Eye (tissue), 1 donor: Measurements from ENCODE around the gene ACVR2B.
A peak's percentile ranks its signal among the peaks of the same experiment; 100 is the strongest.
"Not testable (repeated sequence)": the region's sequence is repeated elsewhere in the genome, so short reads cannot be mapped to it uniquely, and the experiment has no call there.

ENCODE experiments used
- DNase-seq: peaks from one replicate; pipeline ENCODE4 v3.0.0-alpha.2; 2015

ACVR2B gene

GRCh38 chr3:38453075-38453912 is at the start of gene ACVR2B:
Gene ACVR2B, plus strand, starts transcription at chr3:38453890. Its CDS starts 433 bp downstream, at chr3:38454323.
- DNase-seq, result peak; percentile 95

- no peak for DNase-seq
Measured at GRCh38 chr3:38404286-38404685, 49.4 kb upstream of the ACVR2B start.

GRCh38 chr3:38411591-38411990 is 42.1 kb upstream of the ACVR2B start:
- DNase-seq, result no peak

- not testable (repeated sequence) for DNase-seq
Measured at GRCh38 chr3:38420758-38421157, 32.9 kb upstream of the ACVR2B start.

DNA sequence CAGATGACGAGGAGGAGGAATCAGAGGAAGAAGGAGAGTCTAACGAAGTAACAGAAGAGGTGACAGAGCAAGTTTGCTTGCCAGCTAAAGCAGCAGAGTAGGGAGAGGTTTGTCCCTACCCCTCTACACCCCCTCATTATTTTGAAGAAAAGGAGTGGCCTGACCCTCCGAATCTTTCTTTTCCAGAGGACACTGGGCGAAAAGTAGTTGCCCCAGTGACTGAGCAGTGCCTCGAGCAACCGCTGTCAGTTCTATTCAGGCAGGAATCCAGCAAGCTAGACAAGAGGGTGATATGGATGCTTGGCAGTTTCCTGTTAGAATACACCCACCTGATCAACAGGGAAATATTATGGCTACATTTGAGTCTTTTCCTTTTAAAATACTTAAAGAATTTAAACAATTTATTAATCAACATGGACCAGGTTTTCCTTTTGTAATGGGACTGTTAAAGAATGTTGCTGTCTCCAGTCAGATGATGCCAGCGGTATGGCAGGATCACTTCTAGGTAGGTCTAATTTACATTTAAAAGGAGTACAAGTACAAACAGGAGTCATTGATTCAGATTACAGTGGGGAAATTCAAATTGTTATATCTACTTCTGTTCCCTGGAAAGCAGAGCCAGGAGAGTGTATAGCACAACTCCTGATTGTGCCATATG is 31.9 kb upstream of the ACVR2B start:
- no peak for DNase-seq

- not testable (repeated sequence) for DNase-seq
Measured at GRCh38 chr3:38426798-38427426, 26.8 kb upstream of the ACVR2B start.

GRCh38 chr3:38432871-38433658 is 20.6 kb upstream of the ACVR2B start:
- DNase-seq, result not testable (repeated sequence)

- DNase-seq, result not testable (repeated sequence)
Measured at GRCh38 chr3:38433661-38434060, 20.0 kb upstream of the ACVR2B start.

DNA sequence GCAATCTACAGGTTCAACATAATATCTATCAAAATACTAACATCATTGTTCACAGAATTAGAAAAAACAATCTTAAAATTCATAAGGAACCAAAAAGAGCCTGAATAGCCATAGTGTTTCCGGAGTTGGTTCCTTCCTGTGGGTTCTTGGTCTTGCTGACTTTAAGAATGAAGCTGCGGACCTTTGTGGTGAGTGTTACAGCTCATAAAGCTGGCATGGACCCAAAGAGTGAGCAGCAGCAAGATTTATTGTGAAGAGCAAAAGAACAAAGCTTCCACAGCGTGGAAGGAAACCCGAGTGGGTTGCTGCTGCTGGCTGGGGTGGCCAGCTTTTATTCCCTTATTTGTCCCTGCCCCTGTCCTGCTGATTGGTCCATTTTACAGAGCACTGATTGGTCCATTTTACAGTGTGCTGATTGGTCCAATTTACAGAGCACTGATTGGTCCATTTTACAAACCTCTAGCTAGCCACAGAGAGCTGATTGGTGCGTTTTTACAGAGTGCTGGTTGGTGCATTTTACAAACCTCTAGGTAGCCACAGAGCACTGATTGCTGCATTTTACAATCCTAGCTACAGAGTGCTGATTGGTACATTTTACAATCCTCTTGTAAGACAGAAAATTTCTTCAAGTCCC is 15.1 kb upstream of the ACVR2B start:
- not testable (repeated sequence) for DNase-seq

DNA sequence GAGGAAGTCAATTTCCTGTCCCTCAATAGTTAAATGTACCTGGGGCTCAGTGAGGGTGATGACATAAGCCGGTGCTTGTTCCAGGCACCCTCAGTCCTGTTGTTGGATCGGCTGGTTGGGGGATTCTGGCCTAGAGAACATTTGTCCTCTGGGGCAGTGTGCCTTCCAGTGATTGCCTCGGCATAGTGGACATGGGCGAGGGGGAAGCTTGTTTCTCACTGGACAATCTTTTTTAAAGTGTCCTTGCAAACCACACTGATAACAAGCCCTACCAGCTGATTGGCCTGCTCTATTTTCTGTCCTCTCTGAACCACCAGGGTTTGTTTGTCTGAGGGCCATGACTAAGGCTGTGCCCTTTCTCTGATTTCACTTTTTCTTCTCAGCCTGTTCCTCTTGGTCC is 10.5 kb upstream of the ACVR2B start:
- DNase-seq, result not testable (repeated sequence)

GRCh38 chr3:38446085-38446686 is 7.5 kb upstream of the ACVR2B start:
- DNase-seq, result no peak

- no peak for DNase-seq
Measured at GRCh38 chr3:38446812-38447211, 6.9 kb upstream of the ACVR2B start.

GRCh38 chr3:38450853-38451252 is 2.8 kb upstream of the ACVR2B start:
- no peak for DNase-seq

DNA sequence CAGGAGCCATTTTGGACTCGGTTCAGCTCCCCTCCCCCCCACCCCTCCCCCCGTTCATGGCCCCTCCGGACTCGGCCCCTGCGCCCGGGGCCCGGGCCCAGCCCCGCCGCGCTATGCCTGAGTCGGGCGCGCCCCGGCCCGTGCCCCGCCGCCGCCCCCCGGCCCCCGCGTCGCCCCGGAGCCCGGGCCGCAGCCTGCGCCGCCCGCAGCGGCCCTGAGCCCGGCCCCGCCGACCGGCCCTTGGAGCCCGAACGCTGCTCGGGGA is 155 bp downstream of the ACVR2B start:
- no peak for DNase-seq

GRCh38 chr3:38454178-38454883 is 641 bp downstream of the ACVR2B start:
- peak; percentile 74 for DNase-seq

DNA sequence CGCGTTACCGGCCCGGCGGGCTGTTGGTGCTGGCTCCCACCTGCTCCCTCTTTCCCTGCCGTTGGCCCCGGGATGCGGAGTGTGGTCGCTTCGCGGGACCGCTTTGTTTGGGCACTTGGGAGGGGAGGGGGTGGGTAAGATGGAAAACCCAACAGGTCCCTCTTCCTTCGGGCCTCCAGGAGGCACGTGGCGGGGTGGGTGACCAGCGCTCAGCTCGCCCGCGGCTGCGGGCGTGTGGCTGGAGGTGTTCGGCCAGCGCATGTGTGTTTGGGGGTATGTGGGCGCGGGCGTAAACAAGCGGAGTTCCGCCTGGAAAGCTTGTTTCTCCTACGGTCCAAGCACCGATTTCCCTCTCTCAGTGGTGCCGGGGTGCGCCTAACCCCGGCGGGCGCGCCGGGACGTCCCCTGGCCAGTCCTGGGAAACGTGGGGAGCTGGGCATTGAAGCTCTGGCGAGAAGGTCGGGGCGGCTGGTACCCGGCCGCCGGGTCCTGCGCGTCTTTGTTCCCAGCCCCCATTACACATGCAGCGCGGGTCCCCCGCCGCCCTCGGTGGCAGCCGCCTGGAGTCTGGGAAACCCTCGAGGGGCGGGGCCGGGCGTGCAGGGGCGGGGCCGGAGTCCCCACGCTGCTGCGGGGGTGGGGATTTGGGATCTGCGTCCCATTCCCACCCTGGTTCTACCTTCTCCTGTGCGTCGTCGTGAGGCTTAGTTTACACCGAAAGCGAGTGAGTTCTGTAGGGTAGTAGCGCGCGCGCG is 1.4 kb downstream of the ACVR2B start:
- peak; percentile 89 for DNase-seq

DNA sequence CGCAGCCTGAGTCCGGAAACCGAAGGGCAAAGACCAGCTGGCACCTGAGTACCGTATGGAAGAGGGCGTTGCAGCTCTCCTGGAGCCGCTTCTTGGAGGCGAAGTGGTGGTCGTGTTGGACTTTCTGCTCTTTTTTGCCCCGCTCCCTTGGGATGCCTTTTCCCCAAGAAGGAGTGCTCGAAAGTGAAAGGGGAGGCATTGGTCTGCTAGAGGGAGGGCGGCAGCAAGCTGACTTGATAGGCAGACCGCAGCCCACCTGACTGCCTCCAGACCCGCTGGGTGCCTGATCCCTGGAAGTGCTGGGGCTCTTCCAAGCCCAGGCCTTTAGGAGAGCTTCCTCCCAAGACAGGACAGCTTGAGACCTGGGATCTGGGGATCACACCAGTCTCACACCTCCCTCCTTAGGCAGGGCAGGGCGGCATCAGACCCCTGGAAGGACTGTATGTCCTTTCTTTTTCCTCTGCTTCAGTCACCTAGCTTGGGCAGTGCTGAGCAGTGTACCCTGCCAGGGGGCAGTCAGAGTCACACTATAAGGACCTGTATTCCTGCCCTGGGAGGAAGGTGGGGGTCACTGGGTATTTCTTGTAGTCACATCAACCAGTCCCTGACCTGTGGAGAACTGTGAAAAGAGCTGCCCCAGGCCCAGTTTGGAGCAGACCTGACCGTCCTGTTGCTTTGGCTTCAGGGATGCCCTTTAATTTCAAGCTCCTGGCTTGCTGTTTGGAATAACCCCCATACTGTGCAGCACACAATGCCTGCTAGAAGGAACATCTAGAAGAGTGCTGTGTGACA is 2.1 kb downstream of the ACVR2B start:
- no peak for DNase-seq

GRCh38 chr3:38457111-38458003 is 3.7 kb downstream of the ACVR2B start:
- DNase-seq, result no peak
